KMS-11 (cell line): ENCODE data around the gene CHTF8.

Experiments
- H2AFZ ChIP-seq: fragments of 200-600 bp; sonication (generic); 2 replicates; pipeline ENCODE4 v1.6.1; 2016; ENCODE audit warnings: antibody characterized with exemption, mixed run types, low read depth
- H3K27ac ChIP-seq: fragments of 200-600 bp; sonication (generic); 2 replicates; pipeline ENCODE4 v1.6.1; 2016; ENCODE audit warnings: mild to moderate bottlenecking, mixed run types
- H3K27me3 ChIP-seq: fragments of 200-600 bp; sonication (generic); 2 replicates; pipeline ENCODE4 v1.6.1; 2017; ENCODE audit warnings: mild to moderate bottlenecking, low read depth, mixed run types, moderate library complexity; ENCODE audit not compliant: insufficient read depth
- H3K36me3 ChIP-seq: fragments of 200-600 bp; sonication (generic); 2 replicates; pipeline ENCODE4 v1.6.1; 2017; ENCODE audit warnings: mild to moderate bottlenecking, mixed run types; ENCODE audit not compliant: insufficient read depth
- H3K4me1 ChIP-seq: fragments of 200-600 bp; sonication (generic); 2 replicates; pipeline ENCODE4 v1.6.1; 2016; ENCODE audit warnings: mild to moderate bottlenecking, low read depth, mixed run types; ENCODE audit not compliant: poor library complexity, severe bottlenecking
- H3K4me2 ChIP-seq: fragments of 200-600 bp; sonication (generic); 2 replicates; pipeline ENCODE4 v1.7.0; 2016; ENCODE audit warnings: mild to moderate bottlenecking, mixed run types
- H3K4me3 ChIP-seq: fragments of 200-600 bp; sonication (generic); IDR thresholded peaks from 2 replicates; pipeline ENCODE4 v1.6.1; 2017; ENCODE audit warnings: low read depth, low read length, mixed read lengths; ENCODE audit not compliant: insufficient read depth
- H3K79me2 ChIP-seq: fragments of 200-600 bp; sonication (generic); 2 replicates; pipeline ENCODE4 v1.6.1; 2016; ENCODE audit warnings: low read depth, mixed run types; ENCODE audit not compliant: insufficient read depth
- H3K9ac ChIP-seq: fragments of 200-600 bp; sonication (generic); 2 replicates; pipeline ENCODE4 v1.6.1; 2016; ENCODE audit warnings: mild to moderate bottlenecking, mixed run types
- H4K20me1 ChIP-seq: fragments of 200-600 bp; sonication (generic); 2 replicates; pipeline ENCODE4 v1.6.1; 2016; ENCODE audit warnings: mild to moderate bottlenecking, mixed run types; ENCODE audit not compliant: insufficient read depth
- CTCF ChIP-seq: fragments of 200-600 bp; sonication (generic); conservative IDR thresholded peaks from 2 replicates; pipeline ENCODE4 v1.6.1; 2017; ENCODE audit warnings: low read depth, mild to moderate bottlenecking, antibody characterized with exemption, low read length, moderate library complexity, mixed read lengths

CHTF8 gene

GRCh38 chr16:69132424-69133252 lies at the start of gene CHTF8, which contains the start of gene UTP4:
Gene CHTF8 (minus strand): TSS chr16:69132588. CDS start chr16:69121458, 11,130 bp downstream.
Gene UTP4 (plus strand): TSS chr16:69132649. CDS start chr16:69133460, 811 bp downstream.
- Histone ChIP-seq H3K4me2 (peak within 1 kb of the TSS; percentile 86), H3K4me3 (no peak within 1 kb of the TSS), H3K79me2 (peaks cover 81% of the 10 kb centered on the region), H3K27ac (peak within 1 kb of the TSS; percentile 37), H3K27me3 (no peaks in the 10 kb centered on the region), H4K20me1 (no peaks in the 10 kb centered on the region), H3K9ac (peak within 1 kb of the TSS; percentile 81), H2AFZ (peak within 1 kb of the TSS; percentile 67), H3K36me3 (no peaks in the 10 kb centered on the region), H3K4me1 (peaks cover 24% of the 10 kb centered on the region)
- TF ChIP-seq CTCF: no peak

- peaks cover 3% of the 10 kb centered on the region; the same call in 1 of the 2 replicates for H3K27me3 ChIP-seq
- peaks cover 75% of the 10 kb centered on the region for H3K4me1 ChIP-seq
- H3K27ac ChIP-seq: peak overlapping the region; percentile 75
- H2AFZ ChIP-seq: no peak overlapping the region
- H3K9ac ChIP-seq: no peak overlapping the region
- no peaks in the 10 kb centered on the region for H4K20me1 ChIP-seq
- H3K79me2 ChIP-seq: no peaks in the 10 kb centered on the region
- H3K4me2 ChIP-seq: peak overlapping the region; percentile 45
- TF ChIP-seq CTCF: no peak
- no peak overlapping the region for H3K4me3 ChIP-seq
- H3K36me3 ChIP-seq: no peaks in the 10 kb centered on the region
Measured at GRCh38 chr16:69180011-69180338, 47.6 kb upstream of the CHTF8 start.

- peak overlapping the region; percentile 45 for H3K4me2 ChIP-seq
- H3K4me3 ChIP-seq: no peak overlapping the region
Measured at GRCh38 chr16:69179328-69180010, 47.1 kb upstream of the CHTF8 start.

More at GRCh38 chr16:69179328-69180010, 47.1 kb upstream of the CHTF8 start:
- no peaks in the 10 kb centered on the region for H3K79me2 ChIP-seq
- TF ChIP-seq CTCF: no peak
- no peaks in the 10 kb centered on the region for H4K20me1 ChIP-seq
- H3K9ac ChIP-seq: no peak overlapping the region
- no peak overlapping the region for H2AFZ ChIP-seq
- peaks cover 3% of the 10 kb centered on the region; the same call in 1 of the 2 replicates for H3K27me3 ChIP-seq
- peaks cover 70% of the 10 kb centered on the region for H3K4me1 ChIP-seq
- H3K27ac ChIP-seq: peak overlapping the region; percentile 75
- no peaks in the 10 kb centered on the region for H3K36me3 ChIP-seq
